ENCODE results near the gene JMJD7.

Gene JMJD7

GRCh38 chr15:41861736-41862356 is 34.0 kb downstream of the JMJD7 start:
- Histone ChIP-seq H3K4me2 (ENCODE audit: insufficient read depth, low read length) (no peak overlapping the region), H3K4me1 (ENCODE audit: insufficient read depth, low read length) (no peaks in the 10 kb centered on the region), H3K9ac (ENCODE audit: low read depth, low read length) (no peak overlapping the region), H2AFZ (ENCODE audit: low read depth, low read length) (no peak overlapping the region), H3K9me3 (ENCODE audit: insufficient read depth, low read length, severe bottlenecking) (no peaks in the 10 kb centered on the region), H3K27ac (ENCODE audit: low read length) (no peak overlapping the region), H3K4me3 (ENCODE audit: low read depth in 1 of 2, low read length in 2 of 2) (no peak overlapping the region), H4K20me1 (ENCODE audit: insufficient read depth, low read length) (no peaks in the 10 kb centered on the region), H3K36me3 (ENCODE audit: insufficient read depth, low read length) (no peaks in the 10 kb centered on the region), H3K79me2 (ENCODE audit: insufficient read depth, low read length) (no peaks in the 10 kb centered on the region), H3K27me3 (ENCODE audit: insufficient read depth, low read length, poor library complexity) (no peaks in the 10 kb centered on the region)
- DNase-seq = no peak
- no peak for TF ChIP-seq EZH2 (IDR thresholded peaks at IDR 0.05; ENCODE audit: borderline replicate concordance, low read depth, low read length, severe bottlenecking)
- TF ChIP-seq, protein P1, sequence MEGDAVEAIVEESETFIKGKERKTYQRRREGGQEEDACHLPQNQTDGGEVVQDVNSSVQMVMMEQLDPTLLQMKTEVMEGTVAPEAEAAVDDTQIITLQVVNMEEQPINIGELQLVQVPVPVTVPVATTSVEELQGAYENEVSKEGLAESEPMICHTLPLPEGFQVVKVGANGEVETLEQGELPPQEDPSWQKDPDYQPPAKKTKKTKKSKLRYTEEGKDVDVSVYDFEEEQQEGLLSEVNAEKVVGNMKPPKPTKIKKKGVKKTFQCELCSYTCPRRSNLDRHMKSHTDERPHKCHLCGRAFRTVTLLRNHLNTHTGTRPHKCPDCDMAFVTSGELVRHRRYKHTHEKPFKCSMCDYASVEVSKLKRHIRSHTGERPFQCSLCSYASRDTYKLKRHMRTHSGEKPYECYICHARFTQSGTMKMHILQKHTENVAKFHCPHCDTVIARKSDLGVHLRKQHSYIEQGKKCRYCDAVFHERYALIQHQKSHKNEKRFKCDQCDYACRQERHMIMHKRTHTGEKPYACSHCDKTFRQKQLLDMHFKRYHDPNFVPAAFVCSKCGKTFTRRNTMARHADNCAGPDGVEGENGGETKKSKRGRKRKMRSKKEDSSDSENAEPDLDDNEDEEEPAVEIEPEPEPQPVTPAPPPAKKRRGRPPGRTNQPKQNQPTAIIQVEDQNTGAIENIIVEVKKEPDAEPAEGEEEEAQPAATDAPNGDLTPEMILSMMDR (IDR thresholded peaks at IDR 0.05; ENCODE audit: borderline replicate concordance, extremely low read depth, low read length, poor library complexity, severe bottlenecking) = no peak
- no peak for ATAC-seq (ENCODE audit: insufficient read depth, low read depth)

GRCh38 chr15:41862515-41863116 is 34.7 kb downstream of the JMJD7 start:
- TF ChIP-seq, protein P1 (IDR thresholded peaks at IDR 0.05; ENCODE audit: borderline replicate concordance, extremely low read depth, low read length, poor library complexity, severe bottlenecking) = no peak
- TF ChIP-seq EZH2 (IDR thresholded peaks at IDR 0.05; ENCODE audit: borderline replicate concordance, low read depth, low read length, severe bottlenecking) = no peak
- no peaks in the 10 kb centered on the region for H3K27me3 ChIP-seq (ENCODE audit: insufficient read depth, low read length, poor library complexity)
- H3K9me3 ChIP-seq (ENCODE audit: insufficient read depth, low read length, severe bottlenecking) = no peaks in the 10 kb centered on the region
- no peaks in the 10 kb centered on the region for H3K4me1 ChIP-seq (ENCODE audit: insufficient read depth, low read length)
- no peak for DNase-seq
- H4K20me1 ChIP-seq (ENCODE audit: insufficient read depth, low read length) = no peaks in the 10 kb centered on the region
- no peak overlapping the region for H3K27ac ChIP-seq (ENCODE audit: low read length)
- H3K79me2 ChIP-seq (ENCODE audit: insufficient read depth, low read length) = no peaks in the 10 kb centered on the region
- H3K36me3 ChIP-seq (ENCODE audit: insufficient read depth, low read length) = no peaks in the 10 kb centered on the region
- H2AFZ ChIP-seq (ENCODE audit: low read depth, low read length) = no peak overlapping the region
- H3K4me3 ChIP-seq (ENCODE audit: low read depth in 1 of 2, low read length in 2 of 2) = no peak overlapping the region
- H3K9ac ChIP-seq (ENCODE audit: low read depth, low read length) = no peak overlapping the region
- no peak overlapping the region for H3K4me2 ChIP-seq (ENCODE audit: insufficient read depth, low read length)
- no peak for ATAC-seq (ENCODE audit: insufficient read depth, low read depth)

DNA sequence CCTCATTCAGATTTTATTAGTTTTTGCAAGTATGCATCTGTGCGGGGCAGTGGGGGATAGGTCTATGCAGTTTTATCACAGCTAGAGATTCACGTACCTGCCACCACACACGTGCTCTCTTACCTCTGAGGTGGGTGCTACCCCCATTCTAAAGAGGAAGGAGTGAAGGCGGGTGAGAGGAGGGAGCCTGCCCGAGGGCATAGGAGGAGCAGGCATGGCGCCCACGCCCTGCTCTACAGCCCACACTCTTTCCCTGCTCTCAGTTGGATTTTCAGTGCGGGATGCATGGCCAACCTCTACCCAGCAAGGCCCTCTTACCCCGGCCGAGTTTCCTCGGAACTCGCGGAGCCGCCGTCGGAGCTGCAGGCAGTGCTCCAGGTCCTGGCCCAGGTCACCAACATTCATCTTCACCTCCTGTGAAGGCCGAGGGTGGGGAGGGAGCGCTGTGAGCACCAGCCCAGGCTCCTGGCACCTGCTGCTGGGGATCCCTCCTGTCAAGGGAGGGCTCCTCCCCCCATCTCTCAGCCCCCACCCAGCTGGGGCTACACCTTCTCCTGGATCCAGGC is 37.7 kb downstream of the JMJD7 start:
- no peaks in the 10 kb centered on the region for H4K20me1 ChIP-seq (ENCODE audit: insufficient read depth, low read length)
- H3K9ac ChIP-seq (ENCODE audit: low read depth, low read length) = no peak overlapping the region
- no peaks in the 10 kb centered on the region for H3K4me1 ChIP-seq (ENCODE audit: insufficient read depth, low read length)
- no peak for ATAC-seq (ENCODE audit: insufficient read depth, low read depth)
- H2AFZ ChIP-seq (ENCODE audit: low read depth, low read length) = no peak overlapping the region
- H3K4me2 ChIP-seq (ENCODE audit: insufficient read depth, low read length) = no peak overlapping the region
- no peak overlapping the region for H3K27ac ChIP-seq (ENCODE audit: low read length)
- no peaks in the 10 kb centered on the region for H3K79me2 ChIP-seq (ENCODE audit: insufficient read depth, low read length)
- no peaks in the 10 kb centered on the region for H3K36me3 ChIP-seq (ENCODE audit: insufficient read depth, low read length)
- H3K4me3 ChIP-seq (ENCODE audit: low read depth in 1 of 2, low read length in 2 of 2) = no peak overlapping the region
- H3K9me3 ChIP-seq (ENCODE audit: insufficient read depth, low read length, severe bottlenecking) = no peaks in the 10 kb centered on the region
- no peak for DNase-seq
- H3K27me3 ChIP-seq (ENCODE audit: insufficient read depth, low read length, poor library complexity) = no peaks in the 10 kb centered on the region
- TF ChIP-seq, protein P1 (IDR thresholded peaks at IDR 0.05; ENCODE audit: borderline replicate concordance, extremely low read depth, low read length, poor library complexity, severe bottlenecking) = no peak
- no peak for TF ChIP-seq EZH2 (IDR thresholded peaks at IDR 0.05; ENCODE audit: borderline replicate concordance, low read depth, low read length, severe bottlenecking)

All from DND-41 (cell line).